Measurements from ENCODE around the gene COMT.
"Not testable (repeated sequence)": the region's sequence is repeated elsewhere in the genome, so short reads cannot be mapped to it uniquely, and the experiment has no call there.

The COMT gene

GRCh38 chr22:19921544-19922081 is 20.0 kb upstream of the COMT start:
- Histone ChIP-seq H3K27ac (replicated peaks) (no peak overlapping the region), H3K4me3 (replicated peaks; ENCODE audit: insufficient read depth, low read length) (no peak overlapping the region), H3K27me3 (ENCODE audit: insufficient read depth, poor library complexity, severe bottlenecking) (no peaks in the 10 kb centered on the region)
- TF ChIP-seq POLR2AphosphoS5 (IDR thresholded peaks at IDR 0.05; ENCODE audit: low read depth) (no peak), REST (IDR thresholded peaks at IDR 0.05; ENCODE audit: insufficient replicate concordance, low read depth) (no peak), GABPA (IDR thresholded peaks at IDR 0.05; ENCODE audit: low read depth) (no peak), SPI1 (IDR thresholded peaks at IDR 0.05; ENCODE audit: borderline replicate concordance, low read depth) (no peak), CTCF (IDR thresholded peaks at IDR 0.05; ENCODE audit: insufficient read depth, low read length) (no peak)
- DNase-seq (ENCODE audit: low read depth in 1 of 2, low spot score in 1 of 2), result no peak

GRCh38 chr22:19923914-19924513 is 17.6 kb upstream of the COMT start:
- no peaks in the 10 kb centered on the region for H3K27me3 ChIP-seq (ENCODE audit: insufficient read depth, poor library complexity, severe bottlenecking)
- no peak overlapping the region for H3K27ac ChIP-seq (replicated peaks)
- no peak for DNase-seq (ENCODE audit: low read depth in 1 of 2, low spot score in 1 of 2)
- TF ChIP-seq REST (IDR thresholded peaks at IDR 0.05; ENCODE audit: insufficient replicate concordance, low read depth) (no peak), GABPA (IDR thresholded peaks at IDR 0.05; ENCODE audit: low read depth) (no peak), SPI1 (IDR thresholded peaks at IDR 0.05; ENCODE audit: borderline replicate concordance, low read depth) (no peak), CTCF (IDR thresholded peaks at IDR 0.05; ENCODE audit: insufficient read depth, low read length) (no peak), POLR2AphosphoS5 (IDR thresholded peaks at IDR 0.05; ENCODE audit: low read depth) (no peak)
- H3K4me3 ChIP-seq (replicated peaks; ENCODE audit: insufficient read depth, low read length), result no peak overlapping the region

- H3K27me3 ChIP-seq (ENCODE audit: insufficient read depth, poor library complexity, severe bottlenecking); DNase-seq (ENCODE audit: low read depth in 1 of 2, low spot score in 1 of 2); H3K4me3 ChIP-seq (replicated peaks; ENCODE audit: insufficient read depth, low read length); H3K27ac ChIP-seq (replicated peaks): not testable (repeated sequence)
Measured at GRCh38 chr22:19926028-19926427, 15.5 kb upstream of the COMT start.

GRCh38 chr22:19927696-19928095 is 13.9 kb upstream of the COMT start:
- no peak for TF ChIP-seq SPI1 (IDR thresholded peaks at IDR 0.05; ENCODE audit: borderline replicate concordance, low read depth)
- TF ChIP-seq CTCF (IDR thresholded peaks at IDR 0.05; ENCODE audit: insufficient read depth, low read length), result no peak
- no peak for TF ChIP-seq GABPA (IDR thresholded peaks at IDR 0.05; ENCODE audit: low read depth)
- no peak for TF ChIP-seq REST (IDR thresholded peaks at IDR 0.05; ENCODE audit: insufficient replicate concordance, low read depth)
- no peak for TF ChIP-seq POLR2AphosphoS5 (IDR thresholded peaks at IDR 0.05; ENCODE audit: low read depth)
- DNase-seq (ENCODE audit: low read depth in 1 of 2, low spot score in 1 of 2), result no peak
- no peaks in the 10 kb centered on the region for H3K27me3 ChIP-seq (ENCODE audit: insufficient read depth, poor library complexity, severe bottlenecking)
- no peak overlapping the region for H3K27ac ChIP-seq (replicated peaks)
- H3K4me3 ChIP-seq (replicated peaks; ENCODE audit: insufficient read depth, low read length), result no peak overlapping the region

All from HL-60 (cell line).